GM19193 (cell line): ENCODE results near the gene SETBP1.

Experiments
- POLR2A ChIP-seq: IDR thresholded peaks from 4 replicates; pipeline ENCODE4 v1.6.1; 2011; ENCODE audit not compliant: insufficient read depth, insufficient read length; ENCODE audit errors: extremely low read depth

Gene SETBP1

GRCh38 chr18:45069546-45069945, 388.9 kb downstream of the SETBP1 start:
- TF ChIP-seq POLR2A, result no peak

GRCh38 chr18:45071956-45072355, 391.3 kb downstream of the SETBP1 start:
- TF ChIP-seq POLR2A, result no peak

- TF ChIP-seq POLR2A, result no peak
Observed at GRCh38 chr18:45073556-45073955, 392.9 kb downstream of the SETBP1 start.

- TF ChIP-seq POLR2A, result no peak
Observed at GRCh38 chr18:45081566-45082181, 401.0 kb downstream of the SETBP1 start.

- TF ChIP-seq POLR2A, result no peak
Observed at GRCh38 chr18:45083226-45083855, 402.7 kb downstream of the SETBP1 start.

- no peak for TF ChIP-seq POLR2A
Observed at GRCh38 chr18:45084206-45084605, 403.5 kb downstream of the SETBP1 start.

- TF ChIP-seq POLR2A, result no peak
Observed at GRCh38 chr18:45085916-45086624, 405.4 kb downstream of the SETBP1 start.

- TF ChIP-seq POLR2A, result no peak
Observed at GRCh38 chr18:45086777-45087176, 406.1 kb downstream of the SETBP1 start.

- no peak for TF ChIP-seq POLR2A
Observed at GRCh38 chr18:45090526-45091140, 409.9 kb downstream of the SETBP1 start.

GRCh38 chr18:45100321-45101105, 419.8 kb downstream of the SETBP1 start:
- TF ChIP-seq POLR2A, result no peak

- no peak for TF ChIP-seq POLR2A
Observed at GRCh38 chr18:45102126-45102525, 421.4 kb downstream of the SETBP1 start.

GRCh38 chr18:45102863-45103262, 422.2 kb downstream of the SETBP1 start:
- no peak for TF ChIP-seq POLR2A

- TF ChIP-seq POLR2A, result no peak
Observed at GRCh38 chr18:45103319-45104048, 422.8 kb downstream of the SETBP1 start.

- no peak for TF ChIP-seq POLR2A
Observed at GRCh38 chr18:45104049-45104395, 423.3 kb downstream of the SETBP1 start.

GRCh38 chr18:45106331-45106774, 425.7 kb downstream of the SETBP1 start:
- no peak for TF ChIP-seq POLR2A

- TF ChIP-seq POLR2A, result no peak
Observed at GRCh38 chr18:45107425-45107824, 426.7 kb downstream of the SETBP1 start.
